Measurements from ENCODE around the gene LILRB4. TPM values are rescaled to one million over a fixed set of nuclear protein-coding genes. Genes with fewer than 3 reads are reported as not detected.
A peak's percentile ranks its signal among the peaks of the same experiment; 100 is the strongest.

Gene LILRB4
- total RNA-seq: 1 to 10 TPM; 1.0 to 3.2 TPM
- 12.6 TPM for polyA plus RNA-seq (ENCODE audit: insufficient read depth, low read depth, low replicate concordance)
- long read RNA-seq, donor 1: 0 reads
- long read RNA-seq, donor 2: 0 reads

- 39 to 57% methylated on average over 3 to 7 of the region's 7 CpGs for WGBS, 2 donors
- intact Hi-C loops (cut with DNase I; ENCODE audit: low total_unique reads): no loop called here
Observed at GRCh38 chr19:54662730-54663129, at the start of gene LILRB4. Gene LILRB4 (plus strand): TSS chr19:54662985. CDS start chr19:54663034, 49 bp downstream.

DNA sequence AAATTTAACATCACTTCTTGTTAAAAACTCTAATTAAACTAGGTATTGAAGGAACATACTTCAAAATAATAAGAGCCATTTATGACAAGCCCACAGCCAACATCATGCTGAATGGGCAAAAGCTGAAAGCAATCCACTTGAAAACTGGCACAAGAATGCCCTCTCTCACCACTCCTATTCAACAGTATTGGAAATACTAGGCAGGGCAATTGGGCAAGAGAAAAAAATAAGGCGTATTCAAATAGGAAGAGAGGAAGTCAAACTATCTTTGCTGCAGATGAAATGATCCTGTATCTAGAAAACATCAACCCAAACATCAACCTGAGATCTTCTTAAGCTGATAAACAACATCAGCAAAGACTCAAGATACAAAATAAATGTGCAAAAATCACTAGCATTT, 48.1 kb upstream of the LILRB4 start:
- no peak for DNase-seq
- H3K36me3 ChIP-seq (ENCODE audit: low read depth, missing control alignments): no peaks in the 10 kb centered on the region
- intact Hi-C loops (cut with DNase I; ENCODE audit: low total_unique reads): no loop called here
- 94 to 95% methylated on average over 1 of the region's 1 CpG for WGBS, 2 donors
- no peak for TF ChIP-seq CTCF (IDR thresholded peaks at IDR 0.05)
- no peak for TF ChIP-seq POLR2A (IDR thresholded peaks at IDR 0.05)
- H3K27me3 ChIP-seq: no peaks in the 10 kb centered on the region
- no peaks in the 10 kb centered on the region for H3K9me3 ChIP-seq
- H3K27ac ChIP-seq: no peak overlapping the region
- no peak overlapping the region for H3K4me3 ChIP-seq
- H3K4me1 ChIP-seq: no peaks in the 10 kb centered on the region

More at GRCh38 chr19:54662730-54663129, at the start of gene LILRB4:
- DNase-seq: peak; percentile 40
- no peak within 1 kb of the TSS for H3K4me3 ChIP-seq
- no peak within 1 kb of the TSS for H3K27ac ChIP-seq
- H3K27me3 ChIP-seq: no peaks in the 10 kb centered on the region
- no peak for TF ChIP-seq POLR2A (IDR thresholded peaks at IDR 0.05)
- no peak for TF ChIP-seq CTCF (IDR thresholded peaks at IDR 0.05)
- H3K9me3 ChIP-seq: no peaks in the 10 kb centered on the region
- H3K4me1 ChIP-seq: no peaks in the 10 kb centered on the region
- H3K36me3 ChIP-seq (ENCODE audit: low read depth, missing control alignments): no peaks in the 10 kb centered on the region

- Histone ChIP-seq H3K36me3 (ENCODE audit: low read depth, missing control alignments) (no peaks in the 10 kb centered on the region), H3K4me3 (no peak overlapping the region), H3K4me1 (no peaks in the 10 kb centered on the region), H3K27ac (no peak overlapping the region), H3K9me3 (no peaks in the 10 kb centered on the region), H3K27me3 (no peaks in the 10 kb centered on the region)
- no peak for TF ChIP-seq CTCF (IDR thresholded peaks at IDR 0.05)
- 65 to 85% methylated on average over 3 of the region's 3 CpGs for WGBS, 2 donors
- DNase-seq: no peak
- intact Hi-C loops (cut with DNase I; ENCODE audit: low total_unique reads): no loop called here
Observed at GRCh38 chr19:54616057-54616456, 46.7 kb upstream of the LILRB4 start.

GRCh38 chr19:54616821-54617560, 45.8 kb upstream of the LILRB4 start:
- 57 to 62% methylated on average over 5 of the region's 5 CpGs for WGBS, 2 donors
- TF ChIP-seq CTCF (IDR thresholded peaks at IDR 0.05): no peak
- Histone ChIP-seq H3K4me1 (no peaks in the 10 kb centered on the region), H3K27ac (no peak overlapping the region), H3K36me3 (ENCODE audit: low read depth, missing control alignments) (no peaks in the 10 kb centered on the region), H3K4me3 (no peak overlapping the region), H3K27me3 (no peaks in the 10 kb centered on the region), H3K9me3 (no peaks in the 10 kb centered on the region)
- no peak for DNase-seq
- intact Hi-C loops (cut with DNase I; ENCODE audit: low total_unique reads): no loop called here

GRCh38 chr19:54620464-54620863, 42.3 kb upstream of the LILRB4 start:
- no peak for DNase-seq
- no peaks in the 10 kb centered on the region for H3K27me3 ChIP-seq
- 88 to 90% methylated on average over 4 of the region's 4 CpGs for WGBS, 2 donors
- no peaks in the 10 kb centered on the region for H3K4me1 ChIP-seq
- intact Hi-C loops (cut with DNase I; ENCODE audit: low total_unique reads): no loop called here
- no peaks in the 10 kb centered on the region for H3K36me3 ChIP-seq (ENCODE audit: low read depth, missing control alignments)
- no peaks in the 10 kb centered on the region for H3K9me3 ChIP-seq
- H3K4me3 ChIP-seq: no peak overlapping the region
- TF ChIP-seq POLR2A (IDR thresholded peaks at IDR 0.05) (no peak), CTCF (IDR thresholded peaks at IDR 0.05) (no peak)
- no peak overlapping the region for H3K27ac ChIP-seq
